ENCODE data around the gene VPS11.
A peak's percentile ranks its signal among the peaks of the same experiment; 100 is the strongest.
"Not testable (repeated sequence)": the region's sequence is repeated elsewhere in the genome, so short reads cannot be mapped to it uniquely, and the experiment has no call there.

VPS11 gene

DNA sequence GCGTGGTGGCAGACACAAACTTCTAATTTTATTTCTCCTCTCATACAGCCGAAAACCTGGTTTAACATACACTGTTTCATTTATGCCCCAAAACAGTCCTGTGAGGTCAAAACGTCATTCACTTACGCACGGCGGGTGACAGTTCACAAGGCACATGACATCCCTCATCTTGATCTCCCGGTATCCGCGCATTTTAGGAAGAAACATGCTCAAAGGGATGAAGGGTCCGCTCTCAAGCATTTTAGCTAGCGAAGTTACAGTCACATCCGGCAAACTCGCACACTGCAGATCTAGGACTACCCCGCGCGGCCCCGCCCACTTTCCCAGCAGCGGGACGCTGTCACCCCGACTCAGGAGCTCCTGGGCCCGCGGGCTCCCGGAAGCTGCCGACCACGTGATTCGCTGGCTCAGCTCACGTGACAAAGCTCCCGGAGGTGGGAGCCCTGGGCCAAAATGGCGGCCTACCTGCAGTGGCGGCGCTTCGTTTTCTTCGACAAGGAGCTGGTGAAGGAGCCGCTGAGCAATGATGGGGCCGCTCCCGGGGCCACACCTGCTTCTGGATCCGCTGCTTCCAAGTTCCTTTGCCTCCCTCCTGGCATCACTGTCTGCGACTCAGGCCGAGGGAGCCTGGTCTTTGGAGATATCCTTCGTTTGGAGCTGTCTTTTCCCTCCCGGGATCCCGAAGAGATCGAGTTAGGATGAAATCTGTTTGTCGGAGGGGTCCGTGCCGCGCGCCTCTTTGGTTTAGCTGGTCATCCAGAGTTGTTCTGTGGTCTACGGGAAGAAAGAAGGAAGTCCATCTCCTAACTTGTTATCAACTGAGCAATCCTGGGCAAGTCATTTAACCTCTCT lies at the start of gene VPS11:
VPS11 (plus strand) TSS at position 448 of the 852 bp plus-strand sequence; CDS start at position 454, 6 bp downstream.
- DNase-seq: peak; percentile 98

GRCh38 chr11:119018074-119018938 lies 49.3 kb upstream of the VPS11 start, which contains the start of the genes RPS25 and TRAPPC4:
TSS of gene RPS25 (minus strand) at chr11:119018343. CDS start at chr11:119018284, 59 bp downstream.
TSS of gene TRAPPC4 (plus strand) at chr11:119018766. CDS start at chr11:119018796, 30 bp downstream.
- DNase-seq: peak; percentile 93

GRCh38 chr11:119019996-119020395 lies 47.6 kb upstream of the VPS11 start:
- DNase-seq: no peak

DNA sequence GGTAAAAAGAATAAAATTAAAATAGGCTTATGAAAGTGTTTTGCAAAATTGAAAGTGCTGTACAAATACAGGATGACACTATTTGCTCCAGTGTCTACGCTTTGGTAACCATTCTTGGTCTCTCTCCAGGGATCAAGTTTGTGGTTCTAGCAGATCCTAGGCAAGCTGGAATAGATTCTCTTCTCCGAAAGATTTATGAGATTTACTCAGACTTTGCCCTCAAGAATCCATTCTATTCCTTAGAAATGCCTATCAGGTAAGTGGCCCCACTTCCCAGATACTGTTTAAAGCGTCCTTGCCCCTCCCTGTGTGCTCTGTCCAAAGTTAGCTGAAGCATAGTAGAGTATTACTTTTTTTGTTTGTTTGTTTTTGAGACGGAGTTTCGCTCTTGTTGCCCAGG lies 46.0 kb upstream of the VPS11 start:
- DNase-seq: no peak

DNA sequence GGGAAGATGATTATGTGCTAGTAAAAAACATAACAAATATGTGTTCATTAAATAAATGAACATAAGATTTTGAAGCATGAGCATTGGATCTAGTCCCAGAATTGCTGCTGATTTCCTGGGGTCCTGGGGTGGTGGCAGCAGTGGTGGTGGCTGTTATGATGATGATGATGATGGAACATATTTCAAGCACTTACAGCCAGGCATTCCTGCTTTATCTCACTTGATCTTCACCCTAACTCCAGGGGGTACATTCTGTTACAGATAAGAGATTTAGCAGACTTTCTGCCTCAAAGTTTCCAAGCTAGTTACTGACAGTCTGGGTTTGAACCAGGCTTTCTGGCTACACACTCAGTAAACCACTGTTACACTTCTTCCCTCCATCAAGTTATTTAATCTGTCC lies 43.9 kb upstream of the VPS11 start:
- no peak for DNase-seq

DNA sequence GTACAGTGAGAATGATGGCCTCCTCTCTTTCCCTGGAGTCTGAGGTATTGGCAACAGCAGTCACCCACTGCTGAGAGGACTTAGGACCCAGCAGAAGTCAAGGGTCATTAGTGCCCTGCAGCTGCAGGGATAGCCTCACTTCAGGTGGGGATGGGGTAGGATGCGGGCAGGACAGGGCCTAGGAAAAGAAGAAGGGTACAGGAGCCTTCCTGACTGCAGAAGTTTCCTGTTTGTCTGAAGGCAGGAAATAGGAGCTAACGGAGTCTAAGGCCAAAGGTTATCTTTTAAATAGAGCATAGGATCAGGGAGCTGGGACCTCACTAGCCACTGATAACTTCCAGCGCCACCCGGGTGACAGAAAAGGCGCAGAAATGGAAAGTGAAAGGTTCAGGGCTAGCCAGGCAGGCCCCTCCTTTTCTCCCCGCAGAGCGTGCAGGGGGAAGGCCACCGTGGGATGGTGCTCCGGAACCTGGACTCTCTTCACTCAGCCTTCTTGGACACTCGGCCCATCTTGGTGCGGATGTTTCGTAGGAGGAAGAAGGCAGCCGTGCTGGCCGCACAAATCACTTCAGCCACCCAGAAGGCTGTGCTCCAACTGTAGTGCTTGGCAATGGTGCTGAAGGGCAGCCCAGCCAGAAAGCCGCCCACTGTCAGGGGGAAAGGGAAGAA lies 43.1 kb upstream of the VPS11 start:
- DNase-seq: no peak

DNA sequence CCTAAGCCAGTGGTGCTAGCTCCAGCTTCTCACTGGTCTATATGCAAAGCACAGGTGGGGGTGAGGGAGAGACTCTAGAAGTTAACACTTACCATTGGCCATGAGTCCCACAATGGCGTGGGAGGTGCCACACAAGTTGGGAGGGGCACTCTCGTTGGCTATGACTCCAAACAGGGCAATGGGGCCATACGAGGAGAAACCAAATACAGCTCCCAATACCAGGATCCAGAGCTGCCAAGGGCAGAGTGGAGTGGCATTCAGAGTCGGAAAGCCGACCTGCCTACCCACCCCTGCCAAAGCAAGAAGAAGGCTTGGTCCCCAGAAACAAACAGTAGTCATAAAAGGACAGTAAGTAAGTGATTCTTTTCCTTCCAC lies 42.5 kb upstream of the VPS11 start:
- no peak for DNase-seq

GRCh38 chr11:119025541-119025940 lies 42.1 kb upstream of the VPS11 start:
- DNase-seq: no peak

DNA sequence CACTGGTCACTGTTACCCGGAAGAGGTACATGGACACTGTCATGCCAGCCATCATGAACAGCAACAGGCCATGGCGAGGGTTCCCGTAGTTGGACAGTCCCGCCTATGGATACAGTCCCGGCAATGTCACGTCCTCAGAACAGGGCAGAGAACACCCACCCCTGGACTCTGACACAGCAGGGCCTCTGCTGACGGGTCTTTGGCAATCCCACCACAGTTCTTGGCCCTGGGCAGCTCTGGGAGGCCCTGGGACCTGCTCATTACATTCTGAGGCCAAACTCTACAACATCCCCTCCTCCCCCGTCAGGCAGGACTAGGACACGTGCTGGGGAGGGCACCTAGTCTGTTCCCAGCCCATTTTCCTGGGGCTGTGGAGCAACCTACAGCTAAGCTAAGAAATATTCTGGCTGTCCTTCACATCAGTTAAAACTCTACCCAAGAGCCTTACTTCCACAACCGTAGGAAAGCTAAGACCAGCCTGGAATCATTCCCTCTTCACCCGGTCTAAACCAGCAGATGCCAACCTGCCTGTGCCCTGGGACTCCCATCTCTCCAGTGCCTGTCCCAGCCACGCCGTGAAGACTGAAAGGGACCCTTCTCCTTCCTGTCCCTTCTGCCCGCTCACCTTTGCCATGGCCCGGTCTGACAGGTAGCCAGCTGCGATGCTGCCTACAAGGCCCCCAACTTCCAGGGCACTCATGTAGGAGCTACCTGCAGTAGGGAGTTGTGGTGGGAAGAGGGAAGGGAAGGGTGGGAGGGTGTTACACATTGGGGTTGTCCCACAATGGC lies 41.4 kb upstream of the VPS11 start:
- DNase-seq: no peak

DNA sequence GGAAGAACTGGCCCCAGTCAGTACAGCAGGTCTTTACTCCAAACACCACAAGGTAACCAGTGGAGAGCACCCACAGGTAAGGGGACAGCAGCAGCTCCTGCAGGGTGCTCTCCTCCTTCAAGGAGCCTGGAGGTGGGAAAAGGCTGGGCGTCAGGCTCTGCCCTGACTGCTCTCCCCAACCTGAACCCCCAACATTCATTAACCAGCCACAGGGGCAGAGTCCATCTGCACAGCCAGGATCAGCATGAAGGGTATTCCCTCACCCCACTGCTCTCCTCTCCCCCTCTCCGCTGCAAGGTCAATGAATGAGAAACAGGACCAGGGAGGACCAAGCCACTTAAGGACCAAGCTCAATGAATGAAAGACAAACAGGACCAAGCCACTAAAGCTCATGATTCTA lies 40.6 kb upstream of the VPS11 start:
- no peak for DNase-seq

DNA sequence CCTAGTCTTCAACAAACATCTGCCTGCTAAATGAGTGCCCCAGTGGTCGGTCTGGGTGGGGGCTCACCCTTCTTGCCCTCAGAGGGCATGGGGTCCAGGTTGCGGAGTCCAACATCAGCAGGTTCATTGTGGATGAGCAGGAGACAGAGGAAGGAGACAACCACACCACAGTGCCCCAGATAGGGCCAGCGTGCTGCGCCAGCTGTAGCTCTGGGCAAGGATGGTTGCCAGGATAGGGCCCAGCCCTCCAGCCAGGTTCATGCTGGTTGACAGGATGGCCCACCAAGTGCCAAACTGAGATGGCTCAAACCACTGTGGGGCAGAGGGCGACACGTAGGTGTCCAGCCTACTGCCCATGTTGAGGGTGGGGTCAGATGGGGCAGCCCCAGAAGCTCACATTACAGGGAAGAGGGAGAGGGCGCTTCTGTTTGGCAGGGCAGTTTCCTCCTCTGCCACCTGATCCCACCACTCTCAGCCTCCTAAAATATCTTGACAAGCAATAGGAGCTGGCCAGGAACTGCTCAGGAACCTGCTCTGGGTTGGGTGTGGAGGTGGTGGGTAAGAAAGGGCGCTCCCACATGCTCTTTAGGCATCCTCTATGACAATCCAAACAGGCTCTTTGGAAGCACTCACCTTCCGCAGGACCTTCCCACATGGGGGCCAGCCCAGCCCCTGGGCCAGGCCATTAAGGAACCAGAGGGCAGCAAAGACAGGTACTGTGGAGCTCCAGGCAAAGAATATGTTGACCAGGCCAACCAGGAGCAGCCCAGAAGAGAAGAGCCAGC lies 39.9 kb upstream of the VPS11 start:
- DNase-seq: no peak

GRCh38 chr11:119028346-119029068 lies 39.1 kb upstream of the VPS11 start:
- DNase-seq: no peak

DNA sequence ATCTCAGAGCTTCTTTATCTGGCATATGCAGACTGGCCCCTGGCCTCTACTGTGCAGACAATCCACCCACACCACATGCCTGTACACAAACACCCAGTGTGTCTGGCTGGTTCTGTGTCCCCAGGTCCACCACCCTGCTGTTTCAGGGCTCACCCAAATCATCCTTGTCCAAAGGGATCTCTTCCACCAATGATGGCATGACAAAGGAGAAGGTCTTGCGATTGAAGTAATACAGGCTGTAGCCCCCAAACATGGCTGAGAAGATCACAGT lies 38.6 kb upstream of the VPS11 start:
- DNase-seq: no peak

DNA sequence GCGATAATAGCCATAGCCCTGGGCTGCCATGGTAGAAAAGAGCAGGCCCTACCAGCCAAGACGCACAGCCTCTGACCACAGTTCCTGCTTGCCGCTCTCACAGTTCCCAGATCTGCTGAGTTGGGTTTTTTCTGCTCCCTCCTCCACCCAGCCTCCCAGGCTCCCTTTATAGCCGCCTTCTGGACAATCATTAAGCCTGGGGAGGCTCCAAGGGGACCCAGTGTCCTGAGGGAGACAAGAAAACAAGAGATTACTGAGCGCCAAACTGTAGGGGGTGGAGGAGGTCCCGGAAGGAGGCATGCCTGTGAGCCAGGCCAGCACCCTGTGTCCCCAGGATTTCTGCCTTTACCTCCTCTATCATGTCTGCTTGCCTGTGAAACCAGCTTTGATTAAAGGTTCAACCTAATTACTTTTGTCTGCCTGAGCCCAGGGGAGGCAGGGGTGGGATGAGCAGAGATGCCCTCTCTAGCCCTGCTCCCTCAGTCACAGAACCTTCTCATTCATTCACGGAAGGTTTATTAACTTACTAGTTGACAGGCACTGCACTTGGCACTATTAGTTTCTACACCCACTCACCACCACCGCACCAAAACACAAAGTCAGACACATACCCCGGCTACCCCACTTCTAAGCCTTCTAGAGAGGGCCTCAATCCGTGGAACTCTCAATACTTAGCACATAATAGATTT lies 38.1 kb upstream of the VPS11 start:
- no peak for DNase-seq

DNA sequence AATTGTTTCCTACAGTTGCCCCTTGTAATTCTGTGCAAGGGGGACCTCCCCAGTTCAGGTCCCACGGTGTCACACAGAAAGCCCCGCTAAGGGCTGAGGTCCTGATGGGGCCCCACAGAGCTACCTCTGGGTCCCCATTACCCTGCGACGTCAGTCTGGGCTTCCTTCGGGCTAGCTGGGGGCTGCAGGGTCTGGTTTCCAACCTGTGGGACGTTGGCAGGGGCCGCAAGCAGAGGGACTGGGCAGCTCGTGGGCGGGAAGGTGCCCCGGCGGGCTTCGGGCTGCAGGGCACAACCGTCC lies 37.6 kb upstream of the VPS11 start:
- no peak for DNase-seq

GRCh38 chr11:119030329-119031047 lies 37.1 kb upstream of the VPS11 start, which contains the start of gene SLC37A4:
TSS of gene SLC37A4 (minus strand) at chr11:119030877.
- DNase-seq: peak; percentile 100

DNA sequence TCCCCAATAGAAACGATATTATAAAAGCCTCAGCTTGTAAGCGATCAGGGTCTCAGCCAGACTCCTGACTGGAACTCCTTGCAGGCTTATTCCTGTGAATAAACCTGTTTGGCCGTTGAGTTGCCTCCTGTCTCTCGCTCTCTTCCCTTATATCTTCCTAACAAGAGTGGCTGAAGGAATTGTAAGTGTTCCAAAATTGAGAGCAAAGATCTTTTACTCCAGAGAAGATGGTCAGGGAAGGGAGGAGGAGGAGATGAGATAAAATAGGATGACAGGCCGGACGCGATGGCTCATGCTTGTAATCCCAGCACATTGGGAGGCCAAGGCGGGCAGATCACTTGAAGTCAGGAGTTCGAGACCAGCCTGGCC lies 35.7 kb upstream of the VPS11 start:
- no peak for DNase-seq

- not testable (repeated sequence) for DNase-seq
Observed at GRCh38 chr11:119033421-119033820, 34.2 kb upstream of the VPS11 start.

DNA sequence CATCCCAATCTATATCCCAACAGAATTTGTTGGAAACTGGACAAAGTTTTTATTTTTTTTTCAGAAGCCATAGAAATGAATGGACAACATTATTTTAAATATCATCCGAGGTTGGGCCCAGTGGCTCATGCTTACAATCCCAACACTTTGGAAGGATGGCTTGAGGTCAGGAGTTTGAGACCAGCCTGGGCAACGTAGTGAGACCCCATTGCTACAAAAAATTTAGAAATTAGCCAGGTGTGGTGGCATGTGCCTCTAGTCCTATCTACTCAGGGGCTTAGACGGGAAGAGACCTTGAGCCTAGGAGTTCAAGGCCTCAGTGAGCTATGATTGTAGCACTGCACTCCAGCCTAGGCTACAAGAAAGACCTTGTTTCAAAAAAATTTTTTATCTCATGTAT lies 32.8 kb upstream of the VPS11 start:
- no peak for DNase-seq

DNA sequence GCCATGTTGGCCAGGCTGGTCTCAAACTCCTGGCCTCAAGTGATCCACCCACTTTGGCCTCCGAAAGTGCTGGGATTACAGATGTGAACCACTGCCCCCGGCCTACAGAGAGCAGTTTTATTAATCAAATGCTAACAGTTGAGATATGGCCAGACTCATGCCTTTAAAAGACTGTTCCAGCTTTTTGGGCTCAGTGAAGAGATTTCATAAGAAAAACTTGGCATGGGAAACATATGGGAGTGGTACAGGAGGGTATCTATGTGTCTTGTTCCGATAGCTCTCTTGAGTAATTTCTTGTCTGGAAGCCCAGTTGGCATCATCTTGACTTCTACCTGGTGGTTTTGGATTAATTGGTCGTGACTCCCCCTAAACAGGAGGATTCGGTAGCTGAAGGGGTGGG lies 28.7 kb upstream of the VPS11 start:
- no peak for DNase-seq
